GM23248 (cell line): Measurements from ENCODE around the gene KBTBD3.

Source experiments
- EZH2 ChIP-seq: fragments of 200-600 bp; sonication (generic); IDR thresholded peaks from 2 replicates; pipeline ENCODE4 v1.6.1; 2018; ENCODE audit warnings: antibody characterized with exemption, mild to moderate bottlenecking; ENCODE audit not compliant: insufficient read depth, poor library complexity, severe bottlenecking
- EZH2phosphoT487 ChIP-seq: fragments of 200-600 bp; sonication (generic); IDR thresholded peaks from 2 replicates; pipeline ENCODE4 v1.6.1; 2018; ENCODE audit warnings: antibody characterized with exemption, moderate library complexity, mild to moderate bottlenecking, low read depth; ENCODE audit not compliant: insufficient read depth

DNA sequence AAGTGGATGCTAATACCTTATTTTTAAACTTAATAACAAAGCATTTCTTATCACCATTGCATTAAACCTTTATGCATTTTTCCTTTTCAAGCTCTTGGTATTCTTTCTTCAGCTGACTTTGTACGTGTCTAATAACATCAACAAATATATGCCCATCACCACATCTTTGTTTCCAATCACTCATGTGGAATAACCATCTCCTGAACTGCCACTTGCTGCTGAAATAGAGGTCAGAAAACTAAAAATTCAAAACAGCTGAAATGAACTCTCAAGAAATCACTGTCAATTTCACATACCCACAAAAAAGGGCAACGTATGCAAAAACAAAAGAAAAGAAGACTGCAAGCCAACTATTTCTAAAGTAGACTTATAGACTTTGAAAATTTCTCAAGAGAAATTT, 62.5 kb downstream of the KBTBD3 start:
- TF ChIP-seq EZH2, result no peak
- no peak for TF ChIP-seq EZH2phosphoT487
